ENCODE data around the gene PPP4R3B. TPM values are rescaled to one million over a fixed set of nuclear protein-coding genes. Genes with fewer than 3 reads are reported as not detected.
"Not testable (repeated sequence)": the region's sequence is repeated elsewhere in the genome, so short reads cannot be mapped to it uniquely, and the experiment has no call there.

The PPP4R3B gene
- total and polyA plus RNA-seq, 4 donors = 17.4 to 57.7 (median 30.9) TPM

DNA sequence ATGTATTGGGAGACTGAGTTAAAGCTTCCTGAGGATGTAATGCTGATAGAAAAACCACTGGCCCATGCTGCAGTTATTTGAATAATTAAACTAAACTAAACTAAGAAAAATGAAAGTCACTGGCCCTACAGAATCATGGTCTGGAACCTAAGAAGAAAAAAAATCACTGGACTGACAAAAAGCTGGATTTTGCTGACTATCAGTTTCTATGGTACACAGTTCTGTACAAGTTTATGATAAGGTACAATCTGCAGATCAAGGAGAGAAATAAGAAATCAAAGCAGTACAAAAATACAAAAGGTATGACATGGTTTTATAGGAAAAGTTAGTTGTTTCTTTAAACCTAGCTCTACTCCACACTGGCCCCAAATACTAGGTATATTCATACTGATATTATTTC lies 15.6 kb downstream of the PPP4R3B start:
- TF ChIP-seq ZBTB33 (IDR thresholded peaks at IDR 0.05) = no peak
- TF ChIP-seq YY1 (IDR thresholded peaks at IDR 0.05) = no peak
- no peak for TF ChIP-seq ATF3 (IDR thresholded peaks at IDR 0.05)
- TF ChIP-seq HNF4G (IDR thresholded peaks at IDR 0.05) = no peak
- no peak for TF ChIP-seq FOXA1 (IDR thresholded peaks at IDR 0.05)
- TF ChIP-seq FOXA2 (IDR thresholded peaks at IDR 0.05) = no peak
- TF ChIP-seq CTCF (IDR thresholded peaks at IDR 0.05; ENCODE audit: low read depth, low read length, missing input control) = no peak
- TF ChIP-seq, protein P1, sequence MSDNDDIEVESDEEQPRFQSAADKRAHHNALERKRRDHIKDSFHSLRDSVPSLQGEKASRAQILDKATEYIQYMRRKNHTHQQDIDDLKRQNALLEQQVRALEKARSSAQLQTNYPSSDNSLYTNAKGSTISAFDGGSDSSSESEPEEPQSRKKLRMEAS (IDR thresholded peaks at IDR 0.05) = no peak
- TF ChIP-seq RXRA (IDR thresholded peaks at IDR 0.05) = no peak
- H3K36me3 ChIP-seq (ENCODE audit: control insufficient read depth in 4 of 4, insufficient read depth in 3 of 4, low read depth in 1 of 4, low read length in 3 of 4) = peaks cover 9 to 25% (median 19%) of the 10 kb centered on the region in 4 donors

GRCh38 chr2:55598056-55598795 lies 19.2 kb downstream of the PPP4R3B start:
- H3K36me3 ChIP-seq (ENCODE audit: control insufficient read depth in 4 of 4, insufficient read depth in 3 of 4, low read depth in 1 of 4, low read length in 3 of 4) = peaks cover 6 to 25% (median 19%) of the 10 kb centered on the region in 4 donors
- TF ChIP-seq HNF4A (conservative IDR thresholded peaks at IDR 0.05) (no peak), NR2F2 (IDR thresholded peaks at IDR 0.05) (no peak), YY1 (IDR thresholded peaks at IDR 0.05) (no peak), HNF4G (IDR thresholded peaks at IDR 0.05) (no peak), EGR1 (IDR thresholded peaks at IDR 0.05; ENCODE audit: low read depth in 2 of 2) (no peak), JUND (IDR thresholded peaks at IDR 0.05) (no peak), RAD21 (IDR thresholded peaks at IDR 0.05) (no peak), ATF3 (IDR thresholded peaks at IDR 0.05) (no peak), TAF1 (conservative IDR thresholded peaks at IDR 0.05) (no peak), FOXA1 (IDR thresholded peaks at IDR 0.05) (no peak), SP1 (IDR thresholded peaks at IDR 0.05) (no peak), FOXA2 (IDR thresholded peaks at IDR 0.05) (no peak)
- TF ChIP-seq, protein P1 (IDR thresholded peaks at IDR 0.05) = no peak
- no peak overlapping the region for H3K27ac ChIP-seq (ENCODE audit: low read depth in 1 of 2, low read length in 2 of 2)
- peaks cover 0 to 3% (median under 1%) of the 10 kb centered on the region in 4 donors for H3K4me1 ChIP-seq (ENCODE audit: control insufficient read depth in 4 of 4, insufficient read depth in 4 of 4, low read length in 3 of 4)
- H3K4me3 ChIP-seq (ENCODE audit: low read depth in 1 of 3, low read length in 3 of 3) = no peak overlapping the region
- DNase-seq (ENCODE audit: low spot score) = no peak
- no peak overlapping the region for H3K9ac ChIP-seq (ENCODE audit: low read depth in 1 of 2, low read length in 2 of 2)
- no peaks in the 10 kb centered on the region for H3K27me3 ChIP-seq (ENCODE audit: control insufficient read depth in 4 of 4, insufficient read depth in 4 of 4, low read length in 3 of 4)
- no peaks in the 10 kb centered on the region for H3K9me3 ChIP-seq (ENCODE audit: control insufficient read depth in 4 of 4, low read length in 3 of 4)
- WGBS = 82% methylated on average over 11 of the region's 11 CpGs

More for the DNA sequence above, 15.6 kb downstream of the PPP4R3B start:
- Histone ChIP-seq H3K4me3 (ENCODE audit: low read depth in 1 of 3, low read length in 3 of 3) (no peak overlapping the region), H3K27ac (ENCODE audit: low read depth in 1 of 2, low read length in 2 of 2) (no peak overlapping the region), H3K9me3 (ENCODE audit: control insufficient read depth in 4 of 4, low read length in 3 of 4) (no peaks in the 10 kb centered on the region), H3K9ac (ENCODE audit: low read depth in 1 of 2, low read length in 2 of 2) (no peak overlapping the region), H3K27me3 (ENCODE audit: control insufficient read depth in 4 of 4, insufficient read depth in 4 of 4, low read length in 3 of 4) (no peaks in the 10 kb centered on the region), H3K4me1 (ENCODE audit: control insufficient read depth in 4 of 4, insufficient read depth in 4 of 4, low read length in 3 of 4) (peaks cover 0 to 15% (median 1%) of the 10 kb centered on the region in 4 donors)
- DNase-seq (ENCODE audit: low spot score) = no peak

DNA sequence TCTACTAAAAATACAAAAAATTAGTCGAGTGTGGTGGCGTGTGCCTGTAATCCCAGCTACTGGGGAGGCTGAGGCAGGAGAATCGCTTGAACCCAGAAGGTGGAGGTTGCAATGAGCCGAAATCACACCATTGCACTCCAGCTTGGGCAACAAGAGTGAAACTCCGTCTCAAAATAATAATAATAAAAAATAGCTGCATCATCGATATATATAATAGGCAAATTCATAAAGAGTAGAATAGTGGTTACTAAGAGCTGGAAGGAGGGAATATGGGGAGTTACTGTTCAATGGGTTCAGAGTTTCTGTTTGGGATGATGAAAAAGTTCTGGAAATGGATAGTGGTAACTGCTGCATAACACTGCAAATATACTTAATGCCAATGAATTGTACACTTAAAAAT lies 20.6 kb downstream of the PPP4R3B start:
- peaks cover 3 to 19% (median 14%) of the 10 kb centered on the region in 4 donors for H3K36me3 ChIP-seq (ENCODE audit: control insufficient read depth in 4 of 4, insufficient read depth in 3 of 4, low read depth in 1 of 4, low read length in 3 of 4)
- not testable (repeated sequence) for DNase-seq (ENCODE audit: low spot score)

More for the DNA sequence above, 20.6 kb downstream of the PPP4R3B start:
- not testable (repeated sequence) for H3K27ac ChIP-seq (ENCODE audit: low read depth in 1 of 2, low read length in 2 of 2); H3K9ac ChIP-seq (ENCODE audit: low read depth in 1 of 2, low read length in 2 of 2); H3K9me3 ChIP-seq (ENCODE audit: control insufficient read depth in 4 of 4, low read length in 3 of 4); H3K4me3 ChIP-seq (ENCODE audit: low read depth in 1 of 3, low read length in 3 of 3); H3K27me3 ChIP-seq (ENCODE audit: control insufficient read depth in 4 of 4, insufficient read depth in 4 of 4, low read length in 3 of 4); H3K4me1 ChIP-seq (ENCODE audit: control insufficient read depth in 4 of 4, insufficient read depth in 4 of 4, low read length in 3 of 4)
- 97% methylated on average over 6 of the region's 6 CpGs for whole genome bisulfite sequencing
